Globus pallidus (tissue), 1 donor: ENCODE results near the gene DACT2.
"Not testable (repeated sequence)": the region's sequence is repeated elsewhere in the genome, so short reads cannot be mapped to it uniquely, and the experiment has no call there.

Source experiments
- DNase-seq: peaks from one replicate; pipeline ENCODE4 v3.0.0-alpha.2; 2015; ENCODE audit warnings: low spot score

DACT2 gene

DNA sequence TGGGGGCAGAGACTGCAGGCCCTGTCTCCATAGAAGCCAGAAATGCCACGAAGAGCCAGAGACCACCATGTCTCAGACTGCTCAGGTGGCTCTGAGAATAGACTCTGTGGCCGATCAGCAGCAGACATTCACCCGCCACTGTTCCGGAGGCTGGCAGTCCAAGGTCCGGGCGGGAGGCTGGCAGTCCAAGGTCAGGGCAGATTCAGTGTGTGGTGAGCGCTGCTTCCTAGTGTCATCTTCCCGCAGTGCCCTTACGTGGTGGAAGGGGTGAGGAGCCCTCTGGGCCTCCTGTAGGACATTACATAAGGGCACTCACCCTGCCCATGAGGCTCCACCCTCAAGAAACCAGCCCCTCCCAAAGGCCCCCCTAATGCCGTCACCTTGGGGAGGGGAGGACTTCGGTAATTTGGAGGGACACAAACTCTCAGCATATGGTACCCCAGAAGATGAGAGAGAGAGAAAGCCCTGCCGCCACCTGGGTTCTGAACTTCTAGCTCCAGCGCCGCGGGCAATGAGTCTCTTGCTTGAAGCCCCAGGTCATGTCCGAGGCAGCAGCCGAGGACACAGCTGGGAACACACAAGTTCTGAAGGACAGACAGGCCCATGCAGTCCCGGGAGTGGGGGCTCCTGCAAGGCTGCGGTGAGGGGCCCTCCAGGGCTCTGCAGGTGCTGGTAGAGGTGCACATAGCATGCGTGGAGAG is 36.4 kb downstream of the DACT2 start:
- DNase-seq, result no peak

DNA sequence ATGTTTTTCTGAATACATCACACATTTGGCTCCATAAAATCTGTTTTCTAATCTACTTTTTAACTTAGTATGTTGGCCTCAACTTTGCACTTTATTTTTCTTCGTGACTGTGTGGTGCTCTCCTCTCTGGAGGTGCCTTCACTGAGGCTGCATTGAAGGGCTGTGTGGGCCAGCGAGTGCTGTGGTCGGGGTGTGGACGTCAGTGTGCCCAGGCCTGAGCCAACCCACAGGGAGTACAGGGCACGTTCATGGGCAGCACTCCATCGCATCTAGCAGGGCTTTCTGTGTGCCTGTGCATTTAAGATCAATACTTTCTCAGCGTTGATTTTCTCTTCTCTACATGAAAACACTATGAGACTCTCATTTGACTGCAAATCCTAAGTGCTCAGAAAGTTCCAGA is 37.8 kb downstream of the DACT2 start:
- DNase-seq, result no peak

DNA sequence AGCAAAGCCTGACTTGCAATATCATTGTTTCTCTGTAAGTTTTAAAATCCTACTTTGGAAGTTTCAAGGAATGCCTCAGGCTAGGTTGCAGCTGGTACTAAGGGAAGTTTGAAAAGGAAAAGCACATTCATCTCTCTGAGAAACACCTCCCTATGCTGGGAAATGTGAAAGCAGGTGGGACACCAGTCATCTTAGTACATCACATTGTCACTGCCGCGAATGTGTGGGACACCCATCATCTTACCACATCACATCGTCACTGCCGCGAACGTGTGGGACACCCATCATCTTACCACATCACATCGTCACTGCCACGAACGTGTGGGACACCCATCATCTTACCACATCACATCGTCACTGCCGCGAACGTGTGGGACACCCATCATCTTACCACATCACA is 38.3 kb downstream of the DACT2 start:
- not testable (repeated sequence) for DNase-seq

- DNase-seq, result no peak
Measured at GRCh38 chr6:168280899-168281245, 38.7 kb downstream of the DACT2 start.

- DNase-seq, result no peak
Measured at GRCh38 chr6:168280020-168280898, 39.3 kb downstream of the DACT2 start.

DNA sequence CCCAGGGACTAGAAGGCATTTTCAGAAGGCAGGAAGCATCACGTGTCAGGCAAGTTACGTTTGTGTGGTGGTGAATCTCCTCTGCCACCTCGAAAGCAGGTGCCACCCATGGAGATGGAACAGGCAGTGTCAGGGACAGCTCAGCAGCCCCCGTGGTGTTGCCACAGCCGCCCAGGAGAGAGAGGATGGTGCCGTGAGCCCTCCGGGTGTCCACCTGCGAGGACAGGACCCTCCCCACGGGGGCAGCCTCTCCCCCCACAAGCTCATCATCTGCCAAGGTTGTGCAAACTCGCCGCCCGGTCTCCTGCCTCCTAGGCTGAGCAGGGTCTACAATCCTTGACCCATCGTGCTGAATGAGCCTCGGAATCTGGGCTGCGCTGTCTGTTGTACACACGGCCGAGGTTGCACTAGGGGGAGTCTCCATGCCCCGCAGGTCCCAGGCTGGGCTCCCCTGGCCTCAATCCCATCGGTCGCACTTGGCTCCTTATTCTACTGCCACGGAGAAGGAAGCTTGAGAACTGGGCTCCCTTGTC is 40.1 kb downstream of the DACT2 start:
- DNase-seq, result no peak

- no peak for DNase-seq
Measured at GRCh38 chr6:168278904-168279303, 40.7 kb downstream of the DACT2 start.

DNA sequence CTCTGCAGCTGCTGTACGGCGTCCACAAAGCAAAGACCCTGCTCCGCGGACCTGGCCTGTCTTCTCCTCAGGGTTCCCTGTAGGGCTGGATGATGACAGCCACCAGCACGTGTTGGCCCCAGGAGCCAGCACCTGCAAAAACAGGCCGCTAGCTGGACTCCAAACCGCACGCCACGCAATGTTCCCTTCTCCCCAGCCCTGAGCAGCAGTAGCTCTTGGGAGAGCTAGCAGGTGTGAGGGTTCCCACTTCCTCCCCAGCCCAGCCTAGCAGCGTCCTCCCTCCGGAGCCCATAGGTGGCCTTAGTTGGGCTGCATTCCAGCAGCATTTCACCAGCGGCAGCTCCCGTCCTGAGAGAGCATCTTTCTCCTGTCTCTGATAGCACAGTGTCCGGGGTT is 42.3 kb downstream of the DACT2 start:
- DNase-seq, result no peak

DNA sequence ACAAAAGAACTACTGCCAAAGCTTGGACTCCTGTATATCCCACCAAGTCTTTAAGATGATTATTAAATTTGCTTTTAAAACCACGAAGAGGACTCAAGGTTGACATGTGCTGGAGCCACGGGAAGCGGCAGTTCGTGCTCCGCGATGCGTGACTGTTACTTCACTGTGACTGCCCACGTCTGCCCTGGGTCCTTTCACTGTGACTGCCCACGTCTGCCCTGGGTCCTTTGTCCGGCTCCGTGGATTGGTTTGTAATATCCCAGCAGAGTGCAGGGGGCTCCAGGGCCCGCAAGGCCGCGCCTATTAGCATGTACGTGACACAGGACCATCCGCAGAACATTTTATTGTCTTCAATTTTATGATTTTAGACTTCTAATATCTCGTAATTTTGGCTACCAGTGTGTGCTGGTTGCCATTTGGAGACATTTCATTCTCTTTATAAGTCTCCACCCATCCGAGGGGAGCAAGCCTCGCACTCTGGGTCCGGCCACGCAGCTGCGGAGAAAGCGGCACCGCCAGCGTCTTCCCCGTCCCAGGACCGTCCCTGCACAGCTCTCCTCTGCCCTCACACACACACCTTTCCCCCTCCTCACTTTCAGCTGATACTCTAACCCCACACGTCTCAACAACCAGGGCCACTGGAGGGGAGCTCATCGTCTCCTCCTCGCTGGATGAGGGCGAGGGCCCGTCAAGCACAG is 42.9 kb downstream of the DACT2 start:
- no peak for DNase-seq

DNA sequence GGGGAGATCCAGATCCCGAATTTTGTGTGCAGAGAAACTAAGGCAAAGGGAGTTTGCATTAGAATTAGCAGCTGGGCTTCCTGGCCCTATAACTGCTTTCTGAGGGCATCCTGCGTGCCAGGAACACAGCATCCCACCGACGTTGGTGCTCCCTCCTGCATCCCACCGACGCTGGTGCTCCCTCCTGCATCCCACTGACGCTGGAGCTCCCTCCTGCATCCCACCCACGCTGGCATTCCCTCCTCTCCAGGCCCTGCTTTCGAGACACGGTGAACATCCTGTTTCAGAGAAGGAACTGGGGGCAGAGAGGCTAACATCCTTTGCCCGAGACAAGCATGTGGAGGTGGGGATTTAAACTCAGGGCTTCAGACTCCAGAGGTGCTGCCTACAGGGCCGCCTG is 44.4 kb downstream of the DACT2 start:
- no peak for DNase-seq

DNA sequence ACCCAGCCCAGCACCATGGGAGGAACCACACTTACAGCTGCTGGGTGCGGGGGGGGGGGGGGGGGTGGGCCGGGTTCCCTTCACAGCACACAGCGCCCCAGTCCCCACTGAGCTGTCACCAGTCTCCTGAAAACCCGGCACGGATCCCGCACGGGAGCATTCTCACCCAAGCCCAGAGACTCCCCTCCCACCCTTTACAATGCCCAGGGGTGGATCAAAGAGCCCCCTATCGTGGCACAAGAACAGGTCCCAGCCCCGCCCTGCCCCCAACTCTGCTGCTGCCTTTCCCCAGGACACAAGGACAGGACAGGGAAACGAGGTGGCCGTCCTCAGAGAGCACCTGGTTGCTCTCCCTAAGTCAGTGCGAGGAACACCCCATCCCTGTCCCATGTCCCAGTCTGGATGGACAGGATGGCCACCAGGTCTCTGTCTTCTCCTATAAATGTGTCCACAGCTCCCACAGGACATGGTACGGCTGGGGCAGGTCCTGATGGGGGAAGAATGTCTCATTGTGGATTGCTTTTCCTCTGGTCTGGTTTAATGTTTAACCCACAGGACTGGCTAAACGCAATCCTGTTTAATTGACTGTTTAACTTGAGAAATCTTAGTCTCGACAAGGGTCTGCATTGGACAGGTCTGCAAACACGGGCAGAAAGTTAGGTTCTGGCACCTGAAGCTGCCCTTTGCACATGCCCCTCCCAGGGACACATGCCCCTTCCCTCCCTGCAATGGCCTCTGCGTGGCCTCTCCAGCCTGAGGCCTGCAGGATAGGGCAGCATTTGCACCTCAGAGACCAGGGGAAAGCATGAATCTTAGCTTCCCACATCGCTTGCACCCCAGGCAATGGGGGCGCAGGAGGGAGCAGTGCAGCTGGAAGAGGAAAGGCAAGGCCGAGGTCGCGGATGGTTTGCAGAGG is 45.3 kb downstream of the DACT2 start:
- DNase-seq, result no peak

DNA sequence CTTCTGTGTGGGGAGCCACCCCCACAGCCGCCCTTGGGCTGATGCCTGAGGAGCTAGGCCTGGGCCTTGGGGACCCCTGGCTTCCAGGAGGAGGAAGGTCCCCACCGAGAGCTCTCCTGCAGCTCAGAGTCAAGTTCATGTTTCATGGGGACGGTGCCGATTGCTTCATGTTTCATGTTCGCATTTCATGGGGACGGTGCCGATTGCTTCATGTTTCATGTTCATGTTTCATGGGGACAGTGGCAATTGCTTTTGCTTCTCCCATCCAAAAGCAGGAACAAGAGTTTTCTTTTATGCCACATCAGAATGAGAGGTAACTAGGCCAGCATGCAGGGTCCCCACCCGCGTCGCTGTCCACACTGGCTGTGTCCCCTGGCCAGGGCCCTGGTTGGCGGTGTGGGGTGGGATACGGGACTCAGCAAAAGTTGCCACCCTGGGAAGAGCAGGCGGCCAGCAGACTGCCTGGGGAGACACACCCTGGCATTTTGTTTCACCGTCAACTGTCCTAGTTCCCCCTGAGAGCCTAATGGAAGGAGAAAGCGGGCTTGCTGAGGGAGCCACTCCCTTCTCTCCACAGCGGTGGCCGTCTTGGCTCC is 46.0 kb downstream of the DACT2 start:
- DNase-seq, result no peak

- DNase-seq, result no peak
Measured at GRCh38 chr6:168272415-168273325, 46.9 kb downstream of the DACT2 start.

GRCh38 chr6:168270274-168271172 is 49.1 kb downstream of the DACT2 start:
- no peak for DNase-seq

DNA sequence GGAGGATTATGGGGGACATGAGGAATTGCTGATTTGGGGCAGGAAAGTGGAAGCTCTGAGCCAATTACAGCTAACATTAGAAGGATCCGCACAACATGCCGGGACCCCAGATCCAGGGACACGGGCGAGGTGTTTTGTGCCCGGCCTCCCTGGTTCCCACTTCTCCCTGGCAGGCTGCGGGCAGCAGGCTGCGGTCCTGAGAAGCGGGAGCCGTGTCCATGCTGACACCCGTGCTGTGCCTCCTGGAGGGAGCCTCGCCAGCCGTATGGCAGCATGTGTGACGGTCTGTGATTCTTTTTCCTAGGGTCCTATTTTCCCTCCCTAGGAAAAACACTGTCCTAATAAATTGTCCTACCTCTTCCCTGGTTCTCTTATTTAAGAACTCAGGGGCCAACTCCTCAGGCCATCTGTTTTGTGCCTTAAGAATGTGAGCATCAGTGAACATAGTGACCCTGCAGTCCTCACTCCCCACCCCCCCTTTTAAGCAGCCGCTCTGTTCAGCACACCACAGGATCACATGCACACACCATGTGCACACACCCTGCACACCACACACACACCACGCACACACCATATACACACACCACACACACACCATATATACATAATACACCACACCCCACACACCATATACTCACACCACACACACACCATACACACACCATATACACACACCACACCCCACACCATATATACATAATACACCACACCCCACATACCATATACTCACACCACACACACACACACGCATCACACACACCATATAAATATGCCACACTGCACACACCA is 49.9 kb downstream of the DACT2 start:
- no peak for DNase-seq

- no peak for DNase-seq
Measured at GRCh38 chr6:168268755-168269154, 50.8 kb downstream of the DACT2 start.

DNA sequence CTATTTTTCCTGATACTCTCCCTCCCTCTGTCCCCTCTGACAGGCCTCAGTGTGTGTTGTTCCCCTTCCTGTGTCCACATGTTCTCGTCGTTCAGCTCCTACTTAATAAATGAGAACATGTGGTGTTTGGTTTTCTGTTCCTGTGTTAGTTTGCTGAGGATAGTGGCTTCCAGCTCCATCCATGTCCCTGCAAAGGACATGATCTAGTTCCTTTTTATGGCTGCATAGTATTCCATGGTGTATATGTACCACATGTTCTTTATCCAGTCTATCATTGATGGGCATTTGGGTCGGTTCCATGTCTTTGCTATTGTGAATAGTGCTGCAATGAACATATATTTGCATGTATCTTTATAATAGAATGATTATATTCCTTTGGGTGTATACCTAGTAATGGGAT is 51.8 kb downstream of the DACT2 start:
- DNase-seq, result not testable (repeated sequence)
